Ammon's horn (tissue), 1 donor: ENCODE measurements around the gene ZKSCAN4.

Experiments
- DNase-seq: peaks from one replicate; pipeline ENCODE4 v3.0.0-alpha.2; 2016; ENCODE audit warnings: low spot score

The ZKSCAN4 gene

DNA sequence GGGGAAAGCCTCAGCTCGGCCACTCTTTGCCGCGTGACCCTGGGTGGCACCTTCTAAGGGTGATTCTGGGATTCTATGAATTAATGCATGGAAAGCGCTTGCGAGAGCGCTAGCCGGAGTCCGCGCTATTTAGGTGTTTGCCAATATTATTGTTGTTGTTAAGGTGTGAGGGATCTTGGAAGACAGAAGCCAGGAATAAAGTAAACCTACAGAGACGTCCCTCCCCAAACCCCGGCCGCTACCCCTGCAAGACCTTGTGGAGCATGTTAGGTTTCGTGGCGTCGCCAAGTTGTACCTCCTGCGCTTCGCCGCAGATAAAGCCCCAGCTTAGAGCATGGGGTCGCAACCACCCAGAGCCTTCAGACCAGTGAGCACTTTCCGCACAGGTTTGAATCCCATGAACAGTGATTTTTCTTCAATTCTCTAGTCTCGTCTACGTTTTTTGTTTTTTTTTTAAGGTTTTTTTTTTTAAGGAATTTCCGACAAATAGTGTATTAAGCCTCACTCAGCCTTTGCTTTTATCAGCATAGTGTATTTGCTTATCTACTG is 43.9 kb downstream of the ZKSCAN4 start:
- no peak for DNase-seq

DNA sequence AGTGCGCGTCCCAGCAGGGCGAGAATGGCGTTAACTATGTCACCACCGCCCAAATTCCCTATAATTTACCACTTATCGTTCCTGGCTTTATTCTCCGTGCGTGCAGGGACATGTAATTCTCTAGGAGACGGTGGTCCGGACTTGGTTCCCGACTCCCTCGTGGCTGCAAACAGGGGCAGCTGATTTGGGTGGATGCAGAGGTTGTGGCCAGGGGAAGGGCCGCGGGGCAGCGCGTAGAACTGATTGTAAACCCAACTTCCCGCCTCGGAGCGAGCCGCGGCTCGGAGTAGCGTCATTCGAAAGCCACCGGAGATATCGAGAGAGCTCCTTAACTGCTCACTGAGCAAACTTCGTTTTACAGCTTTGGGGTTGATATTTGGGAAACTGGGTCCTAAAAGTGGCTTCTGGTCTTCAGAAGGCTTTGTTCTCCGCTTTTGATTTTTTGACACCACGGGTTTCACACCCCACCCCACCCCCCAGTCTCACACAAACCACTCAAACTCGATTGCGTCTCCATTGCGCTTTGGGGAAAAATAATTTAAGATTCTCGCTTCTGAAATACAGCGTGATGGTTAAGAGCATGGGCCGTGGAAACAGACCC is 44.5 kb downstream of the ZKSCAN4 start:
- no peak for DNase-seq

DNA sequence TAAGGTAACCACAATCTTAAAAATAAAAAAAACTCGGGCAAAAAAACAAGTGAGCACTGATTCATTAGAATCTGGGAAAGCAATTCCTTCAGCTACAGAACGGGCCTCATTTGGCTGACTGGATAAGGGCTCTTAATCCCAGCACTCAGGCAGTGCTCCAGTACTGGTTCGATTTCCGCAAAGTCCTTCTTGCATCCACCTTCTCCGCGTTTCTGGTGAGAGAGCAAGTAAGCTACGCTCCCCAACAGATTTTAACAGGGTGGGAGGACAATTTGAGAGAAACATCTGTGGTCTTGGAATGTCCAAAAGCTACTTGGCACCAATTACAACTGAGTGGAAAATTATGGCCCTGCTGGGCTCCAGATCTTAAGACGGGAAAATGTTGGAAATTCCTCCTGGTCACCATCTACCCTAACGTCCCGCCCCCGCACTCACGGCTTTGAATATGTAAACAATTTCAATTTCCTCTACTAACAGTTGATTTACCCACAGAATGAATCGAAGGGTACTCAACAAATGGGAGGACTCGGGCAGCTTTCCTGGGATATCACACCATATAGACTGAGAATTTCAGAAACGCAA is 45.0 kb downstream of the ZKSCAN4 start:
- no peak for DNase-seq

DNA sequence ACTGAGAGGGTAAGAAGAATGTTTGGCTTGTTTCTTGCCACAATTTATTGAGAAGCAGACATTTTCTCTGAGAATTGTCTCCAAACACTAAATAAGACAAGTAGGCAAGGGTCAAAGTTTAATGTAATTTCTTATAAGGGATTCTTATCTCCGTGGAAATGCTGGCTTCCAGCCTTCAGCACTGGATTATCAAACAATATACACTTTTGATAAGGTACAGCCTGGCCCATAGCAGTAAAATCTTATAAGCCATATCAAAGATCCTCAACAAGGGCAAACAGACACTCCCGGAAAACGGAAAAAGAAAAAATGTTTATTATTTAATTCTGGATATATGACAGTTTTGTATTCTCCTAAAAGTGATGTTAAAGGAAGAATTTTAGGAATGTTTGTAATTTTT is 45.5 kb downstream of the ZKSCAN4 start:
- DNase-seq: no peak

DNA sequence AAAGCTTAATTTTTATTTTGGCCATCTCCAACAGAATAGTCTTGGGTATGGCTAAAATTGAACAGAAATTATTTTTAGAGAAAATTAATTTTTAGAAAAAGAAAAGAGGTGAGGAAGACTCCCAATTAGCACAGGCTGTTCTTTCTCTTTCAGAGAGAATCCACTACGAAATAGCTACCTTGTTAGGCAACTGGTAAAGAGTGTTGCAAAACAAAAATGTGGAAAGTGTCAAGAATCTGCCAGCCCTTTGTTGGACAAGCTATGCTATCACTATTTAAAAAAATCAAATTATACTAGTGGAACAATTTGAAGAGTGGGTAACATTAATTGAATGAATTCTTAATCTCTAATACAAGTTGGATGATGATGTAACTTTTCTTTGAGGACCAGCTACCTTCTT is 46.2 kb downstream of the ZKSCAN4 start:
- DNase-seq: no peak

DNA sequence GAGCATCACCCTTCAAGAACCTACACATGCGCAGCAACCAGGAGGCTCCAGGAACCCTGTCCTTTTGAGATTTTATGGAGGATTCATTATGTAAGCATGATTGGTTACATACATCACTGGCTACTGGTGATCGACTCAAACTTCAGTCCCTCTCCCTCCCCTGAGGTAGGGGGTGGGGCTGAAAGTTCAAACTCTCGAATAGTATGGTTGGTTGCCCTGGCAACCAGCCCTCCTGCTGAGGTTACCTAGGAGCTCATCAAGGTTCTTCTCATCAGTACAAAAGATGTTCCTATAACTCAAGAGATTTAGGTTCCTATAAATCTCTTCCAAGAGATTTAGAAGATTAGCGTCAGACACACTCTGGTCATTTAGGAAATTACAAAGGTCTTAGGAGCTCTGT is 48.9 kb downstream of the ZKSCAN4 start:
- DNase-seq: no peak

DNA sequence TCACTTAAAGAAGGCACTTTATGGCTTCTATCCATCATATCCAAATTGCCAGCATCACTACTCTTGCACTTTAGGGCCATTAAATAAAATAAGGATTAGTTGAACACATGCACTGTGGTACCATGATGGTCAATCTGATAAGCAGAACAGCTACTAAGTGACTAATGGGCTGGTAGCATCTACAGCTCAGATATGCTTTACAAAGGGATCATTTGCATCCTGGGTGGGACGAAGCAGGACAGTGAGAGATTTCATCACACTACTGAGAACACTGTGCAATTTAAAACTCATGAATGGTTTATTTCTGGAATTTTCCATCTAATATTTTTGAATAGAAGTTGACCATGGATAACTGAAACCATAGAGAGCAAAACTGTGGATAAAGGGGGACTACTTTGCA is 52.0 kb downstream of the ZKSCAN4 start:
- no peak for DNase-seq
